GM18505 (cell line): Measurements from ENCODE around the gene CTSZ.

Experiments
- ATAC-seq: cut with Tn5 transposase; IDR thresholded peaks from one replicate; pipeline ENCODE4 v1.9.1; 2021; ENCODE audit not compliant: unreplicated experiment
- POLR2A ChIP-seq: IDR thresholded peaks from 4 replicates; pipeline ENCODE4 v1.6.1; 2011; ENCODE audit warnings: borderline replicate concordance; ENCODE audit not compliant: insufficient read depth, insufficient read length; ENCODE audit errors: extremely low read depth

The CTSZ gene

DNA sequence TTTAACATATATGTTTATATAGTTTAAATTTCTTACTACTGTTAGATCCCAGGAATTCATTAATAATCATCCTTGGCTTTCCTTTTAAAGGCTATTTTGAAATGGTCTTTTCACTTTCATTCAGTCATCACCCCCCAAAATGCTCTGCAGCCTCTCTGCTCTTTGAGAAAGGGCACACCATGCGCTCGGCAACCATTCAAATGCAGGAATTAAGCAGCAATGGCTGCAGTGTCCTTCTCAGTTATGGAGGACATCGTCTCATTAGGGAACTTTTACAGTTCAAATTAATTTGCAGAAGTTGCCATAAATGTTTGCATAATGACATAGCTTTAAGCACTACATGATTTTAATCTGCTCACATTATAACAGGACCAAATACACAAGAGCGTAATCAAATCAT is 18.5 kb upstream of the CTSZ start:
- ATAC-seq = no peak

DNA sequence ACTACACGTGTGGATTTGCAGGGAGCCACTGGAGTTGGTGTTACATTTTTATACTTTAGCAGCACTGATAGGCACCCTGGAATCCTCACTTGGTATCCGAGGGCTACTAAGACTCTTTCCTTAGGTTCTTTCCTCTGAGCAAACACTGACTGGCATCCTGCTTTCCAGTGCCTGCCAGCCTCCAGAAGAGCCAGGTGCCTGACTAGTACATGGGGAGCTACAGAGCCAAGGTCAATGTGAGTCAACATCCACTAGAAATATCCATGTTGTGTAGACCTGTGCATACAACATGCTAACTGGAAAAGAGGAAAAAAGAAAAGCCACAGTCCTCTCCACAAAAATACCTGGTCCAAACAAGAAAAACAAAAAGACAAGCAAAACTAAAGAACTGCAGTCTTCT is 18.0 kb upstream of the CTSZ start:
- no peak for TF ChIP-seq POLR2A
- ATAC-seq = no peak

More for the DNA sequence above, 18.5 kb upstream of the CTSZ start:
- TF ChIP-seq POLR2A = no peak

DNA sequence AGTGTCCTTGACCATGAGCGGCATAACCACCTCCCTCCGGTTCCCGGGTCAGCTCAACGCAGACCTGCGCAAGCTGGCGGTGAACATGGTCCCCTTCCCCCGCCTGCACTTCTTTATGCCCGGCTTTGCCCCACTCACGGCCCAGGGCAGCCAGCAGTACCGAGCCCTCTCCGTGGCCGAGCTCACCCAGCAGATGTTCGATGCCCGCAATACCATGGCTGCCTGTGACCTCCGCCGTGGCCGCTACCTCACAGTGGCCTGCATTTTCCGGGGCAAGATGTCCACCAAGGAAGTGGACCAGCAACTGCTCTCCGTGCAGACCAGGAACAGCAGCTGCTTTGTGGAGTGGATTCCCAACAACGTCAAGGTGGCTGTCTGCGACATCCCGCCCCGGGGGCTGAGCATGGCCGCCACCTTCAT is 17.1 kb upstream of the CTSZ start:
- no peak for TF ChIP-seq POLR2A
- no peak for ATAC-seq

DNA sequence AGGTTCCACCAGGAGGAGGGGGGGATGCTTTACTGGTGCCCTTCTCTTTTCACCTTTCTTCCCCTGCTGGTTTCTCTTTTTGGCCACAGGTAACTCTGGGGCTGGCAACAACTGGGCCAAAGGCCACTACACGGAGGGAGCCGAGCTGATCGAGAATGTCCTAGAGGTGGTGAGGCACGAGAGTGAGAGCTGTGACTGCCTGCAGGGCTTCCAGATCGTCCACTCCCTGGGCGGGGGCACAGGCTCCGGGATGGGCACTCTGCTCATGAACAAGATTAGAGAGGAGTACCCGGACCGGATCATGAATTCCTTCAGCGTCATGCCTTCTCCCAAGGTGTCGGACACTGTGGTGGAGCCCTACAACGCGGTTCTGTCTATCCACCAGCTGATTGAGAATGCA is 16.6 kb upstream of the CTSZ start:
- no peak for ATAC-seq
- TF ChIP-seq POLR2A = no peak

DNA sequence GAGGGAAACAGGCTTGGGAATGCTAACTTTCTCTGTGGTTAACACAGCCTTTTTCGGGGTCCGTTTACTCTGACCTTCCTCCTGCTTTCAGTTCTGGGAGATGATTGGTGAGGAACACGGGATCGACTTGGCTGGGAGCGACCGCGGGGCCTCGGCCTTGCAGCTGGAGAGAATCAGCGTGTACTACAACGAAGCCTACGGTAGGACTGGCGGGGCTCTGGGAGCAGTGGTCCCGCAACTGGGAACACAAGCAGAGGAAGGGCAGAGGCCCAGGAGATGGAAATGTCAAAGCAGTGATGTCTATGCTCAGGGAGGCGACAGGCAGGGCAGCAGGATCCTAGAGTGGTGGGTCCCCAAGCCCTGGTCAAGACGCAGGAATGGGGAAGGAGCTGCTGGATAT is 15.7 kb upstream of the CTSZ start:
- no peak for TF ChIP-seq POLR2A
- no peak for ATAC-seq

DNA sequence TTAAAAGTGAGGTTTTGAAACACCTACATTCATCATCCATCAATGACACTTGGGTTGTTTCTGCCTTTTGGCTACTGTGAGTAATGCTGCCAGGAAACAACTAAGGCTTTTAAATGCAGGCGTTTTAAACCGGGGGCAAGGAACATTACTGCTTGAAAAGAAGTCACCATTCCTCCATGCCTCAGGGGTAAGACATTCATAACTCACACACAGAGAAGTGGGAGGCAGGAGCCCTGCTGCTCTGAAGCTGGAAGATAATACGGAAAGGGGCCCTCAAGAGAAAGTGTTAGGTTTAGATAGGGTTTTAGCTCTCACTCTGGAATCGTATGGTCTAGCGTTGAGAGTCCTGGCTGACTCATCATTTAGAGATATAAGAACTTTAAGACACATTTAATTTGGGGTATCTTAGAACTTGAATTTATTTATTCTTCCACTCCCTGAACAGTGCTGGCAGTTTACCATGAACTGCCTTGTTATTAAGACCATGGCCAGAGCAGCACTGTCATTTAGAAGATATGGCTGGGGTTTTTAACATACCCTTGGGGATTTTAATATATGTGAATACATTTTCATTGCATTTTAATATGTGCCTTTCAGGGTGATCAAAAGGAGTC is 14.0 kb upstream of the CTSZ start:
- ATAC-seq = no peak
- no peak for TF ChIP-seq POLR2A

DNA sequence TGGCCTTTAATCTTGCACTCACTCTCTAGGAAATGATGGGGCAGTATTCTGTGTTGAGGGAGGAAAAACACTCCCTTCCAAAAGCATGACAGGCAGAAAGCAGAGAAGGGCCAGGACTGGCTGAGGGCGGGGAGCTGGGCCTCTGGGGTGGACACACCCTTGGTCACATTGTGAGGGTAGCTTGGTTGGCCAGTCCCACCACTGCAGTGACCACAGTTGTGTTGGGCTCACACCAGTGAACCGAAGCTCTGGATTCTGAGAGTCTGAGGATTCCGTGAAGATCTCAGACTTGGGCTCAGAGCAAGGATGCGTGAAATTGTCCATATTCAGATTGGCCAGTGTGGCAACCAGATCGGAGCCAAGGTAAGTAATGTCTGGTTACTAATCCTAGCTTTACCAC is 12.2 kb upstream of the CTSZ start, which contains the start of gene TUBB1:
TSS of gene TUBB1 (plus strand) at position 213 of the 400 bp plus-strand sequence. CDS start at position 307, 94 bp downstream.
- ATAC-seq = no peak
- no peak for TF ChIP-seq POLR2A

DNA sequence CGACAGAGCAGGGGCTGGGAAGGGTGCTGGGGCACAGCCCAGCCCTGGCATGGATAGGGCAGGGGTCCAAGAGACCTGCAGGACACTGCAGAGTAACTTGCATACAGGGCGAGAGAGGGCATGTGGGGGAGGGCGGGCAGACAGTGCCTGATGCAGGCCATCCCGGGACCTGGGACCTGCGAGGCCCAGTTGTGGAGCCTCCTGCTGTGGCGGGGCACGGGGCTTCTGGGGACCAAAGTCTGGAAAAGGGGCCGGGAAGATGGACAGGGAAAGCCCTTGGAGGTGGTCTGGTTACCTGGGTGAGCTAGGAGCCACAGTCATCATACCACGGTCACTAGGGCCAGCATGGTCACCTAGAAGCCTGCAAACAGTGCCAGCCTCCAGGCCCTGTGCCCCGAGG is 11.8 kb upstream of the CTSZ start:
- no peak for ATAC-seq
- no peak for TF ChIP-seq POLR2A

DNA sequence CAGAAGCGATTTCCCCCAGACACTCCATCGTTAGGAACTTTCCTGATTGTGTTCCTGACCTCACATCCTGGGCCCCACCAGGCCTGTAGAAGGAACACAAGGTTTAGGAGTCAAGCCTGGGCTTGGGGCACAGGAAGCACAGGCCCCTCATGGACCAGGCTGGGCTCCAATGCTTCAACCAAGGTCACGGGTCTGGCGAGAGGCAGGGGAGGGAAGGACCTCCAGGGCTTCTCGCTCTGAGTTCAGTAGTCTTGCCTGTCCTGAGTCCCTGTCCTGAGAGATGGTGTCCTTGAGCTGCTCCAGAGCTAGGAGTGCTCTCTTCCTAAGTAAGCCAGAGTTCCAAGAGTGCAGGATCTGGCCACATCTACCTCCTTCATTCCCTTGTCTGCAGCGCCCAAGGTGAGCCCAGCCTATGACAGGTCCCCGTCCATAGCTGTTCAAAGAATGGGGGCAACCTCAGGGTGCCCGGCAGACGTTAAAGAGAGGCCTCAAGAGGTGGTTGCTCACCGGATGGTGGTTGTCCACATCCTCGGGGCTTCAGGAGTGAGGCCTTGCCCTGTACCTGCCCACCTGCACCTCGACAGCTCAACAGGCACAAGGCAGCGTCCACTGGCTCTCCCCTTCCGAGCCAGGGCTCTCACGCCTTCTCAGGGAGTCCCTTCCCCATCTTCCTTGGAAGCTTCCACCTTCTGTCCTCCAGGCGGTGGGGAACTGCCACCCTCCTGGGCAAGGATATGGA is 10.6 kb upstream of the CTSZ start:
- no peak for TF ChIP-seq POLR2A
- no peak for ATAC-seq

DNA sequence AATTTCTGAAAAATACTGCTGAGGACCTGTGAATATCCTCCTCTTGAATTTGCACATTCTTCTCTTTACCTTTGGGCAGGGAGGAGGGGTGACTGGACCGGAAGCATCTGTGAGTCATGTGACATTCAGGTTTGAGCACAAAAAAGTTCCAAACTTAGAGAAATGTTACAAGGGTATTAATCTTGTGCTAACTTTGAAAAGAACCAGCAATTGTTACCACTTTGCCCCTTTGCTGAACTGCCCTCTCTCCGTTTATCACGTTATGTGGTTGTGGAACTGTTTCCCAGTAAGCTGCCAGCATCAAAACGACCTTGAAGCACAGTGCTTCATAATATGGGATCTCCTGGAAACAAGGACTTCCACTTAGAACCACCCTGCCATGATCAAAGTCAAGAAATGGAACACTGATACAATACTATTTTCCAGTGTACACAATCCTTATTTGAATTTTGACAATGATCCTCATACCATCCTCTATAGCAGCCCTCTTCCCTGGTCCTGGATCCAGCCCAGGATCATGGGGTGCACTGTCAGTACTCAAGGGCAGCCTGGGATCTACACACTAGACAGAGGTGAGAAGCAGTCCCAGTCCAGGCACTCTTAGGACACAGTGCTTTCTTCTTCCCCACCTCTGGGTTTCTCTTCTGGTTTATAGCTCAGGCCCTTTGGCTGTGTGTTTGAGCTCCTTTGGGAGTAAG is 9.9 kb upstream of the CTSZ start:
- ATAC-seq = no peak

DNA sequence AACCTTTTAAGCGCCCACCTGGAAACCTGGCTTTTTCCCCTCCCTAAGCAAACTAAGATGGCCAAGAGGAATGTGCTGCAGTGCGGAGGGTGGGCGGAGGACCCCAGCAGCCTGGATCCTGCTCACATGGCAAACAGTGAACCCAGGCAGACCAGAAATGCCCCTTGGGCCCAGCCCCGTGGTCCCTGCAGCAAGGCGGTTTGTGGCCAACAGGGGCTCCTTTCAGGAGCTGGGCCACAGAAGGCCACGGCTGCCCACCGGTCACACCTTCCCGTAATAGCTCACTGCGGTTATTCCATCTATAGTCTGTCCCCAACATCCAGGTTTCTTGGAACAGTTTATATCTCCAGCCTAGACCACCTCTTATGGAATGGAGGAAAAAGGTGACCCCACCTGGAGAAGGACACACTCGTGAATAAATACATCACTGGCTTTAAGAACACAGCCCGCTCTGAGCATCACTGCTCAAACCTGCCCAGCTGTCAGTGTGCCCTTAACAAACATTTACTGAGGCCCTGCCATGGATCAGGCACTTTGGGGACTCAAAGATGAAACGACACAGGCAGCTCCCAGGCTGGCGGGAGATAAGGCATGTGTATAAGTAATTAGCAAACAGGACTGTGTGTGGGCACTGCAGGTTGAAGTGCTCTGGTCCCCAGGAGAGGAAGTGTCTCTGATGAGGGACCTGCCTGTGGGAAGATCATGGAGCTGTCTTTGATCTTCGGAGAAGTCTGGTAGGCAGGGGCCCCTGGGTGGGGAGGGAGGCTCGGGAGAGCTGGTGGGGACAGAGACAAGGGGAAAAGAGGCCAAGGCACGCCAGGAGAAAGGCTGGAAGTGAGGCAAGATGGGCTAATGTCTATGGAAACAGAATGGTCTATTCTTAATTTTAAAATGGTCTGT is 9.0 kb upstream of the CTSZ start:
- no peak for TF ChIP-seq POLR2A
- ATAC-seq = no peak

More for the DNA sequence above, 9.9 kb upstream of the CTSZ start:
- TF ChIP-seq POLR2A = no peak

DNA sequence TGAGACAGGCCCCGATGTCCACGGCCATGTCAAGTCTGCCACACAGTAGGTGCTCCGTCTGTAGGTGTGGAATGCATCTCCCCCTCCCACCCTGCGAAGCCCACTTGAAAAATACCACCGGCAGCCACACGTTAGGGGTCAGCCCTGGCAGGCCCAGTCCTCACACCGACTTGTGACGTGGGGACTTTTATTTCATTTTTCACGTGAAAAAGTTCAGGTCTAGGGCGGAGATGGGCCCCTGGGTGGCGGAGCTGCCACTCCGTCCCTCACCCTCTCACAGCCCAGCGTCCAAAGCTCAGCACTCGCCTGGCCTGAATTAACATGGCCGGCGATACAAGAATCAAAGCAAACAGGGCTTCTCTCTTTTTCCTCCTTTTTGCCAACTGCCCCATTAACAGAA is 8.4 kb upstream of the CTSZ start:
- TF ChIP-seq POLR2A = no peak
- ATAC-seq = no peak
